HEK293 (cell line): ENCODE measurements around the gene PAIP2.
"Not testable (repeated sequence)": the region's sequence is repeated elsewhere in the genome, so short reads cannot be mapped to it uniquely, and the experiment has no call there.

Source experiments
- CTCF ChIA-PET: fragments of 350-600 bp; formaldehyde crosslinking; extraction: SDS; loops from one replicate; lab custom pipeline; 2021; ENCODE audit warnings: antibody characterized with exemption; lab: Yijun Ruan, JAX
- POLR2A ChIA-PET: fragments of 300-600 bp; formaldehyde crosslinking; extraction: SDS; loops from one replicate; lab custom pipeline; 2020; ENCODE audit warnings: antibody characterized with exemption, inconsistent platforms; lab: Yijun Ruan, JAX
- H3K27ac ChIP-seq: fragments of 200-500 bp; sonication (Bioruptor generic); 2 replicates; pipeline ENCODE4 v1.5.1; 2014; ENCODE audit warnings: low read depth, low read length, control low read depth, inconsistent platforms; ENCODE audit errors: extremely low read depth
- H3K36me3 ChIP-seq, 2 experiments: fragments of 200-500 bp in 1 of 2; sonication (Bioruptor generic) in 1 of 2; 1 replicate in 1 of 2; 2 replicates in 1 of 2; pipeline ENCODE4 v1.5.1; 2014 to 2017; ENCODE audit warnings: inconsistent platforms in 2 of 2, low read length in 2 of 2; ENCODE audit not compliant: control insufficient read depth in 2 of 2, insufficient read depth in 1 of 2
- H3K4me1 ChIP-seq: fragments of 200-500 bp; sonication (Bioruptor generic); 2 replicates; pipeline ENCODE4 v1.5.1; 2014; ENCODE audit warnings: mild to moderate bottlenecking, low read length, inconsistent platforms; ENCODE audit not compliant: control insufficient read depth, insufficient read depth
- H3K4me3 ChIP-seq: 2 replicates; pipeline ENCODE4 v1.5.1; 2011; ENCODE audit warnings: low read depth, mild to moderate bottlenecking, control low read depth, low read length, moderate library complexity
- H3K9me3 ChIP-seq: fragments of 200-500 bp; sonication (Bioruptor generic); 2 replicates; pipeline ENCODE4 v1.5.1; 2014; ENCODE audit warnings: low read depth, low read length, inconsistent platforms; ENCODE audit not compliant: control insufficient read depth, insufficient read depth
- GLIS1 ChIP-seq: fragments of 450-650 bp; formaldehyde crosslinking; IDR thresholded peaks from 2 replicates; pipeline ENCODE4 v1.5.1; 2016; ENCODE audit warnings: missing biosample characterization, missing genetic modification characterization
- INSM2 ChIP-seq: fragments of 450-650 bp; formaldehyde crosslinking; IDR thresholded peaks from 2 replicates; pipeline ENCODE4 v1.5.1; 2016; ENCODE audit warnings: missing biosample characterization, missing genetic modification characterization
- PRDM1 ChIP-seq: fragments of 450-650 bp; formaldehyde crosslinking; IDR thresholded peaks from 2 replicates; pipeline ENCODE4; 2016; ENCODE audit warnings: missing biosample characterization, missing genetic modification characterization
- SP2 ChIP-seq: fragments of 450-650 bp; formaldehyde crosslinking; IDR thresholded peaks from 2 replicates; pipeline ENCODE4 v1.5.1; 2016; ENCODE audit warnings: missing biosample characterization, missing genetic modification characterization
- TCF7L2 ChIP-seq: IDR thresholded peaks from 2 replicates; pipeline ENCODE4 v1.6.1; 2011; ENCODE audit warnings: low read depth, mild to moderate bottlenecking, inconsistent platforms, low read length, moderate library complexity, borderline replicate concordance
- ZBTB20 ChIP-seq: fragments of 450-650 bp; formaldehyde crosslinking; IDR thresholded peaks from 2 replicates; pipeline ENCODE4 v1.5.1; 2016; ENCODE audit warnings: missing biosample characterization, missing genetic modification characterization
- ZEB2 ChIP-seq: fragments of 450-650 bp; formaldehyde crosslinking; IDR thresholded peaks from 2 replicates; pipeline ENCODE4 v1.5.1; 2016; ENCODE audit warnings: missing biosample characterization, missing genetic modification characterization
- ZNF10 ChIP-seq: fragments of 450-650 bp; formaldehyde crosslinking; IDR thresholded peaks from 2 replicates; pipeline ENCODE4 v1.5.1; 2017; ENCODE audit warnings: missing biosample characterization, missing genetic modification characterization
- ZNF121 ChIP-seq: fragments of 450-650 bp; formaldehyde crosslinking; IDR thresholded peaks from 2 replicates; pipeline ENCODE4 v1.5.1; 2016; ENCODE audit warnings: missing biosample characterization, missing genetic modification characterization
- ZNF169 ChIP-seq: fragments of 450-650 bp; formaldehyde crosslinking; IDR thresholded peaks from 2 replicates; pipeline ENCODE4 v1.5.1; 2016; ENCODE audit warnings: missing biosample characterization, missing genetic modification characterization
- ZNF211 ChIP-seq: fragments of 450-650 bp; formaldehyde crosslinking; IDR thresholded peaks from 2 replicates; pipeline ENCODE4 v1.5.1; 2016; ENCODE audit warnings: low read depth, missing biosample characterization, missing genetic modification characterization
- ZNF266 ChIP-seq: fragments of 450-650 bp; formaldehyde crosslinking; IDR thresholded peaks from 2 replicates; pipeline ENCODE4 v1.5.1; 2016; ENCODE audit warnings: missing biosample characterization, missing genetic modification characterization, low read depth
- ZNF362 ChIP-seq: fragments of 450-650 bp; formaldehyde crosslinking; IDR thresholded peaks from 2 replicates; pipeline ENCODE4 v1.5.1; 2016; ENCODE audit warnings: missing biosample characterization, missing genetic modification characterization
- ZNF529 ChIP-seq: fragments of 450-650 bp; formaldehyde crosslinking; IDR thresholded peaks from 2 replicates; pipeline ENCODE4 v1.5.1; 2017; ENCODE audit warnings: missing genetic modification characterization, missing biosample characterization; ENCODE audit not compliant: insufficient replicate concordance
- ZNF544 ChIP-seq: fragments of 450-650 bp; formaldehyde crosslinking; IDR thresholded peaks from 2 replicates; pipeline ENCODE4 v1.5.0; 2017; ENCODE audit warnings: missing biosample characterization, missing genetic modification characterization
- ZNF548 ChIP-seq: fragments of 450-650 bp; formaldehyde crosslinking; IDR thresholded peaks from 2 replicates; pipeline ENCODE4 v1.5.1; 2016; ENCODE audit warnings: missing biosample characterization, missing genetic modification characterization
- ZNF660 ChIP-seq: fragments of 450-650 bp; IDR thresholded peaks from 2 replicates; pipeline ENCODE4 v1.5.1; 2018; ENCODE audit warnings: missing biosample characterization, mild to moderate bottlenecking, missing genetic modification characterization
- ZNF664 ChIP-seq: fragments of 450-650 bp; formaldehyde crosslinking; IDR thresholded peaks from 2 replicates; pipeline ENCODE4 v1.5.1; 2016; ENCODE audit warnings: missing biosample characterization, missing genetic modification characterization
- ZNF707 ChIP-seq: fragments of 450-650 bp; formaldehyde crosslinking; IDR thresholded peaks from 2 replicates; pipeline ENCODE4 v1.5.1; 2016; ENCODE audit warnings: missing biosample characterization, missing genetic modification characterization
- ZNF785 ChIP-seq: fragments of 450-650 bp; formaldehyde crosslinking; IDR thresholded peaks from 2 replicates; pipeline ENCODE4 v1.5.1; 2016; ENCODE audit warnings: missing biosample characterization, missing genetic modification characterization
- ZNF837 ChIP-seq: fragments of 450-650 bp; formaldehyde crosslinking; IDR thresholded peaks from 2 replicates; pipeline ENCODE4 v1.5.1; 2016; ENCODE audit warnings: missing biosample characterization, missing genetic modification characterization
- ZSCAN30 ChIP-seq: fragments of 450-650 bp; IDR thresholded peaks from 2 replicates; pipeline ENCODE4 v1.5.1; 2018; ENCODE audit warnings: missing biosample characterization, mild to moderate bottlenecking, missing genetic modification characterization, moderate library complexity

PAIP2 gene

GRCh38 chr5:139355900-139356299 lies 14.2 kb downstream of the PAIP2 start:
- H3K4me3 ChIP-seq, CTCF ChIA-PET, H3K4me1 ChIP-seq, H3K9me3 ChIP-seq, H3K27ac ChIP-seq: not testable (repeated sequence)
- TF ChIP-seq GLIS1 (tag by site-specific recombination) = peak; percentile 64
- POLR2A ChIA-PET = interaction anchor here (0.7 kb wide), 1 partner anchor 15 kb away, joined by 4 read pairs; no protein-coding TSS in a partner anchor
- peaks cover 28 to 69% of the 10 kb centered on the region in 2 experiments for H3K36me3 ChIP-seq

- H3K27ac ChIP-seq = no peak overlapping the region
- no peak overlapping the region for H3K4me3 ChIP-seq
- CTCF ChIA-PET = interaction anchor here (0.6 to 1.3 kb wide), 3 partner anchors 10 to 44 kb away, joined by 3 to 4 read pairs (median 3); partner anchors contain the start of gene PAIP2
- TF ChIP-seq ZNF664 (tag by site-specific recombination) (peak; percentile 35; the same call in 1 of the 2 replicates), ZNF211 (tag by site-specific recombination) (0 out of 2 replicates have a peak, but pooled peaks have one; percentile 33), ZNF266 (tag by site-specific recombination) (peak; percentile 81; the same call in 1 of the 2 replicates), ZNF10 (no peak)
- no peaks in the 10 kb centered on the region for H3K4me1 ChIP-seq
- H3K9me3 ChIP-seq = no peaks in the 10 kb centered on the region
- peaks cover 28 to 64% of the 10 kb centered on the region in 2 experiments for H3K36me3 ChIP-seq
- POLR2A ChIA-PET = interaction anchor here (0.6 kb wide), 1 partner anchor 10 kb away, joined by 6 read pairs; no protein-coding TSS in a partner anchor
These were observed 16.4 kb downstream of the PAIP2 start for GRCh38 chr5:139358064-139358463.

- Histone ChIP-seq H3K4me1 (no peaks in the 10 kb centered on the region), H3K4me3 (no peak overlapping the region), H3K27ac (no peak overlapping the region), H3K36me3 (peaks cover 32 to 68% of the 10 kb centered on the region in 2 experiments), H3K9me3 (no peaks in the 10 kb centered on the region)
- ChIA-PET CTCF (interaction anchor here (0.6 to 0.7 kb wide), 3 partner anchors 12 to 70 kb away, joined by 3 to 4 read pairs (median 4); no protein-coding TSS in a partner anchor), POLR2A (no interaction called here)
- TF ChIP-seq INSM2 (tag by site-specific recombination) = no peak
- TF ChIP-seq GLIS1 (tag by site-specific recombination) = peak; percentile 42; the same call in 1 of the 2 replicates
- TF ChIP-seq TCF7L2 = no peak
- TF ChIP-seq ZNF544 = no peak
- no peak for TF ChIP-seq ZSCAN30 (tag by site-specific recombination)
- TF ChIP-seq ZBTB20 = no peak
- no peak for TF ChIP-seq ZNF529 (tag by site-specific recombination)
- no peak for TF ChIP-seq ZNF548 (tag by site-specific recombination)
- TF ChIP-seq ZNF121 (tag by site-specific recombination) = peak; percentile 58; the same call in 1 of the 2 replicates
- no peak for TF ChIP-seq ZNF785 (tag by site-specific recombination)
These were observed 18.7 kb downstream of the PAIP2 start for GRCh38 chr5:139360384-139360783.

GRCh38 chr5:139361835-139362429 lies 20.3 kb downstream of the PAIP2 start:
- POLR2A ChIA-PET = interaction anchor here (0.6 to 0.7 kb wide), 3 partner anchors 199 to 613 kb away, joined by 4 to 5 read pairs (median 5); partner anchors contain the start of gene UBE2D2
- peaks cover 47 to 71% of the 10 kb centered on the region in 2 experiments for H3K36me3 ChIP-seq

More at GRCh38 chr5:139361835-139362429, 20.3 kb downstream of the PAIP2 start:
- Histone ChIP-seq H3K27ac (no peak overlapping the region), H3K4me3 (no peak overlapping the region), H3K4me1 (no peaks in the 10 kb centered on the region), H3K9me3 (no peaks in the 10 kb centered on the region)
- CTCF ChIA-PET = interaction anchor here (0.7 kb wide), 1 partner anchor 610 kb away, joined by 5 read pairs; no protein-coding TSS in a partner anchor
- TF ChIP-seq ZEB2 (no peak), ZNF362 (tag by site-specific recombination) (peak; percentile 33; the same call in 1 of the 2 replicates), ZNF660 (tag by site-specific recombination) (no peak), SP2 (tag by site-specific recombination) (no peak), ZNF169 (tag by site-specific recombination) (no peak), ZNF837 (tag by site-specific recombination) (no peak), PRDM1 (tag by site-specific recombination) (peak; percentile 24; the same call in 1 of the 2 replicates), ZNF707 (tag by site-specific recombination) (no peak)
